Esophagus squamous epithelium (tissue), 4 donors: Measurements from ENCODE around the gene LPAR4.

Source experiments
- CTCF ChIP-seq, 6 experiments: fragments of 450-650 bp in 4 of 6; fragments of 200-600 bp in 2 of 6; sonication (generic) in 2 of 6; IDR thresholded peaks; one replicate each; pipeline ENCODE4 v1.5.1; 2016 to 2019; ENCODE audit warnings: antibody characterized with exemption in 6 of 6, mild to moderate bottlenecking in 4 of 6, moderate library complexity in 4 of 6
- POLR2A ChIP-seq, 4 donors: fragments of 450-650 bp; IDR thresholded peaks; one replicate each; pipeline ENCODE4 v1.6.1; 2017; ENCODE audit warnings: antibody characterized with exemption in 4 of 4, mild to moderate bottlenecking in 4 of 4, moderate library complexity in 3 of 4

- peak in 4 of 6 experiments; percentile 10 to 22 (median 12) for TF ChIP-seq CTCF (IDR thresholded peaks at IDR 0.05)
- TF ChIP-seq POLR2A (IDR thresholded peaks at IDR 0.05): no peak
These were observed 39.3 kb upstream of the LPAR4 start for GRCh38 chrX:78708262-78708661.
